Panc1 (cell line): ENCODE measurements around the gene TMEM178A. TPM values are rescaled to one million over a fixed set of nuclear protein-coding genes. Genes with fewer than 3 reads are reported as not detected.

Experiments used
- ATAC-seq: fragments of 200-7000 bp; cut with Tn5 transposase; 2 replicates; pipeline ENCODE4 v1.9.1; 2020; ENCODE audit warnings: mild to moderate bottlenecking, moderate library complexity
- BruUV-seq: library from RNA; stranded (reverse); fragments of 400-500 nt; replicated peaks from 2 replicates; lab custom pipeline; 2021; lab: Mats Ljungman, UMichigan
- CTCF ChIA-PET: fragments of 300-600 bp; sonication (Branson Sonifier 250); formaldehyde crosslinking; loops from one replicate; lab custom pipeline; 2022; ENCODE audit warnings: antibody characterized with exemption; lab: Charles Lee
- POLR2A ChIA-PET: fragments of 300-600 bp; sonication (Branson Sonifier 250); formaldehyde crosslinking; loops from one replicate; lab custom pipeline; 2022; ENCODE audit warnings: antibody characterized with exemption; lab: Charles Lee
- DNase-seq: peaks from one replicate; pipeline ENCODE4 v3.0.0-alpha.2; 2010; ENCODE audit warnings: low read depth, low spot score
- H3K27ac ChIP-seq: 2 replicates; pipeline ENCODE4 v1.5.1; 2011; ENCODE audit warnings: mild to moderate bottlenecking, low read length, inconsistent platforms
- H3K27me3 ChIP-seq: fragments of 200-500 bp; sonication (Bioruptor generic); 2 replicates; pipeline ENCODE4 v1.6.0; 2014; ENCODE audit warnings: low read length, inconsistent platforms; ENCODE audit not compliant: control insufficient read depth, insufficient read depth
- H3K36me3 ChIP-seq: fragments of 200-500 bp; sonication (Bioruptor generic); 2 replicates; pipeline ENCODE4 v1.5.1; 2014; ENCODE audit warnings: inconsistent platforms, mild to moderate bottlenecking, low read length, moderate library complexity; ENCODE audit not compliant: control insufficient read depth, insufficient read depth
- H3K4me1 ChIP-seq: 2 replicates; pipeline ENCODE4 v1.5.1; 2011; ENCODE audit warnings: inconsistent platforms, mild to moderate bottlenecking, low read length, moderate library complexity; ENCODE audit not compliant: control insufficient read depth, insufficient read depth
- H3K4me3 ChIP-seq, 2 experiments: 2 replicates each; pipeline ENCODE4 v1.5.1; 2011 to 2012; ENCODE audit warnings: low read depth in 2 of 2, low read length in 2 of 2, mild to moderate bottlenecking in 2 of 2, inconsistent platforms in 1 of 2, moderate library complexity in 1 of 2
- H3K9me3 ChIP-seq: fragments of 200-500 bp; sonication (Bioruptor generic); 2 replicates; pipeline ENCODE4 v1.5.1; 2014; ENCODE audit warnings: low read depth, mild to moderate bottlenecking, inconsistent platforms, low read length, moderate library complexity; ENCODE audit not compliant: control insufficient read depth, insufficient read depth
- CTCF ChIP-seq: fragments of 450-650 bp; IDR thresholded peaks from 2 replicates; pipeline ENCODE4 v1.5.1; 2017; ENCODE audit warnings: mild to moderate bottlenecking
- POLR2AphosphoS5 ChIP-seq: IDR thresholded peaks from 2 replicates; pipeline ENCODE4 v1.6.1; 2012; ENCODE audit warnings: mild to moderate bottlenecking, low read depth, low read length, moderate library complexity
- REST ChIP-seq, 2 experiments: IDR thresholded peaks; 2 replicates each; pipeline ENCODE4 v1.6.1; 2011 to 2012; ENCODE audit warnings: low read depth in 2 of 2, control low read depth in 1 of 2, low read length in 1 of 2, mild to moderate bottlenecking in 1 of 2, moderate library complexity in 1 of 2; ENCODE audit not compliant: insufficient read depth in 1 of 2
- SIN3A ChIP-seq: IDR thresholded peaks from 2 replicates; pipeline ENCODE4 v1.6.1; 2012; ENCODE audit warnings: low read depth, mild to moderate bottlenecking, low read length, moderate library complexity, borderline replicate concordance; ENCODE audit not compliant: insufficient read depth
- TCF7L2 ChIP-seq: IDR thresholded peaks from 2 replicates; pipeline ENCODE4 v1.6.1; 2011; ENCODE audit warnings: mild to moderate bottlenecking, low read depth, low read length, inconsistent platforms
- in situ Hi-C: cut with HindIII; loops from 2 replicates; pipeline ENCODE4 v1.10.0; 2016; ENCODE audit warnings: low sequenced_read_pairs, low pct_unique_long_range_greater_than_20kb
- intact Hi-C: fragments of 100-400 bp; cut with micrococcal nuclease; formaldehyde crosslinking; loops from one replicate; pipeline ENCODE4 v1.10.0; 2022; ENCODE audit not compliant: unreplicated experiment
- total RNA-seq: library from RNA; stranded (reverse); gene quantifications from one replicate; pipeline ENCODE4 v1.2.1, GENCODE V29; 2021; ENCODE audit not compliant: unreplicated experiment

Gene TMEM178A
- total RNA-seq, 1 experiment from 2014 or later: not detected

GRCh38 chr2:39708003-39708402, 42.3 kb downstream of the TMEM178A start:
- no peaks in the 10 kb centered on the region for H3K36me3 ChIP-seq
- no peaks in the 10 kb centered on the region for H3K4me1 ChIP-seq
- BruUV-seq: no TSS peak
- DNase-seq (no peak), ATAC-seq (no peak)
- H3K4me3 ChIP-seq: no peak overlapping the region
- H3K9me3 ChIP-seq: no peaks in the 10 kb centered on the region
- in situ Hi-C loops (no loop called here), intact Hi-C loops (no loop called here)
- CTCF ChIA-PET: no interaction called here
- no peak overlapping the region for H3K27ac ChIP-seq
- peaks cover 10% of the 10 kb centered on the region; the same call in 1 of the 2 replicates for H3K27me3 ChIP-seq
- TF ChIP-seq REST (IDR thresholded peaks at IDR 0.05; ENCODE audit: insufficient read depth in 1 of 2, low read depth in 2 of 2, low read length in 1 of 2) (no peak), CTCF (no peak), TCF7L2 (no peak), SIN3A (no peak), POLR2AphosphoS5 (no peak)
- POLR2A ChIA-PET: no interaction called here

GRCh38 chr2:39710807-39711206, 45.1 kb downstream of the TMEM178A start:
- Histone ChIP-seq H3K9me3 (no peaks in the 10 kb centered on the region), H3K36me3 (no peaks in the 10 kb centered on the region), H3K4me1 (no peaks in the 10 kb centered on the region), H3K27ac (no peak overlapping the region), H3K27me3 (peaks cover 13% of the 10 kb centered on the region; the same call in 1 of the 2 replicates), H3K4me3 (no peak overlapping the region)
- POLR2A ChIA-PET: interaction anchor here (0.6 kb wide), 1 partner anchor 123 kb away, joined by 4 read pairs; no protein-coding TSS in a partner anchor
- no TSS peak for BruUV-seq
- CTCF ChIA-PET: no interaction called here
- DNase-seq: no peak
- in situ Hi-C loops: no loop called here
- ATAC-seq: no peak
- intact Hi-C loops: no loop called here
- no peak for TF ChIP-seq CTCF
- no peak for TF ChIP-seq REST (IDR thresholded peaks at IDR 0.05; ENCODE audit: insufficient read depth in 1 of 2, low read depth in 2 of 2, low read length in 1 of 2)
- TF ChIP-seq TCF7L2: no peak
- no peak for TF ChIP-seq SIN3A
- TF ChIP-seq POLR2AphosphoS5: no peak
